Nasal cavity respiratory epithelium epithelial cell of viscerocranial mucosa (primary cell): ENCODE measurements around the gene PCDH10. TPM values are rescaled to one million over a fixed set of nuclear protein-coding genes. Genes with fewer than 3 reads are reported as not detected.

ENCODE experiments used
- total RNA-seq: library from RNA; depleted of rRNA; stranded (reverse); fragments of >200 nt; gene quantifications from 2 replicates; pipeline ENCODE4 v1.2.3, GENCODE V29; 2014

Gene PCDH10
- under 0.01 TPM in 2 replicates for total RNA-seq

GRCh38 chr4:133148690-133149363 lies at the start of gene PCDH10:
PCDH10 (plus strand) TSS chr4:133149294; CDS start chr4:133150141, 847 bp downstream.

